ENCODE results near the gene PLEKHG4B. TPM values are rescaled to one million over a fixed set of nuclear protein-coding genes. Genes with fewer than 3 reads are reported as not detected.

Gene PLEKHG4B
- total RNA-seq, 1 donor from 2014 or later = not detected

- DNase-seq (ENCODE audit: low read depth) (no peak), FAIRE-seq (no peak)
- Histone ChIP-seq H3K27me3 (ENCODE audit: control insufficient read depth, insufficient read depth, low read length) (no peaks in the 10 kb centered on the region), H3K36me3 (ENCODE audit: control insufficient read depth, insufficient read depth, low read length) (no peaks in the 10 kb centered on the region), H3K4me3 (ENCODE audit: low read depth, low read length) (no peak overlapping the region)
- TF ChIP-seq CTCF (IDR thresholded peaks at IDR 0.05; ENCODE audit: insufficient read depth, low read length, severe bottlenecking) = no peak
Measured at GRCh38 chr5:184471-184870, 92.5 kb downstream of the PLEKHG4B start.

GRCh38 chr5:185095-186070 lies 93.4 kb downstream of the PLEKHG4B start:
- no peak for TF ChIP-seq CTCF (IDR thresholded peaks at IDR 0.05; ENCODE audit: insufficient read depth, low read length, severe bottlenecking)
- H3K27me3 ChIP-seq (ENCODE audit: control insufficient read depth, insufficient read depth, low read length) = peaks cover 1% of the 10 kb centered on the region
- DNase-seq (ENCODE audit: low read depth) (no peak), FAIRE-seq (no peak)
- no peak overlapping the region for H3K4me3 ChIP-seq (ENCODE audit: low read depth, low read length)
- no peaks in the 10 kb centered on the region for H3K36me3 ChIP-seq (ENCODE audit: control insufficient read depth, insufficient read depth, low read length)

GRCh38 chr5:186091-187041 lies 94.4 kb downstream of the PLEKHG4B start:
- FAIRE-seq (no peak), DNase-seq (ENCODE audit: low read depth) (no peak)
- no peak for TF ChIP-seq CTCF (IDR thresholded peaks at IDR 0.05; ENCODE audit: insufficient read depth, low read length, severe bottlenecking)
- H3K27me3 ChIP-seq (ENCODE audit: control insufficient read depth, insufficient read depth, low read length) = peaks cover 5% of the 10 kb centered on the region
- no peaks in the 10 kb centered on the region for H3K36me3 ChIP-seq (ENCODE audit: control insufficient read depth, insufficient read depth, low read length)
- H3K4me3 ChIP-seq (ENCODE audit: low read depth, low read length) = no peak overlapping the region

GRCh38 chr5:187042-187431 lies 95.1 kb downstream of the PLEKHG4B start:
- TF ChIP-seq CTCF (IDR thresholded peaks at IDR 0.05; ENCODE audit: insufficient read depth, low read length, severe bottlenecking) = no peak
- peaks cover 6% of the 10 kb centered on the region for H3K27me3 ChIP-seq (ENCODE audit: control insufficient read depth, insufficient read depth, low read length)
- FAIRE-seq (no peak), DNase-seq (ENCODE audit: low read depth) (no peak)
- H3K36me3 ChIP-seq (ENCODE audit: control insufficient read depth, insufficient read depth, low read length) = no peaks in the 10 kb centered on the region
- no peak overlapping the region for H3K4me3 ChIP-seq (ENCODE audit: low read depth, low read length)

GRCh38 chr5:187617-188451 lies 95.9 kb downstream of the PLEKHG4B start:
- TF ChIP-seq CTCF (IDR thresholded peaks at IDR 0.05; ENCODE audit: insufficient read depth, low read length, severe bottlenecking) = no peak
- no peak for FAIRE-seq
- Histone ChIP-seq H3K36me3 (ENCODE audit: control insufficient read depth, insufficient read depth, low read length) (no peaks in the 10 kb centered on the region), H3K4me3 (ENCODE audit: low read depth, low read length) (no peak overlapping the region), H3K27me3 (ENCODE audit: control insufficient read depth, insufficient read depth, low read length) (peaks cover 6% of the 10 kb centered on the region)
- DNase-seq (ENCODE audit: low read depth) = no peak
